ENCODE data around the gene SYNM.

- TF ChIP-seq CTCF (IDR thresholded peaks at IDR 0.05) (no peak), EZH2 (IDR thresholded peaks at IDR 0.05; ENCODE audit: borderline replicate concordance, insufficient read depth, low read depth, low read length, poor library complexity, severe bottlenecking) (no peak)
These were observed 19.9 kb upstream of the SYNM start for GRCh38 chr15:99084965-99085364.
